Adrenal gland (tissue), 12 donors: Measurements from ENCODE around the gene CBR3. TPM values are rescaled to one million over a fixed set of nuclear protein-coding genes. Genes with fewer than 3 reads are reported as not detected.
"Not testable (repeated sequence)": the region's sequence is repeated elsewhere in the genome, so short reads cannot be mapped to it uniquely, and the experiment has no call there.

Experiments
- DNase-seq, 7 donors: peaks; one replicate each; pipeline ENCODE4 v3.0.0-alpha.2; 2019 to 2020
- H3K27ac ChIP-seq, 5 donors: fragments of 200-600 bp; sonication (generic) in 4 of 5; 1 replicate in 3 of 5; 2 replicates in 2 of 5; pipeline versions ENCODE4 v1.5.1 to v1.8.0; 2016 to 2020; ENCODE audit warnings: mild to moderate bottlenecking in 1 of 5
- H3K27me3 ChIP-seq: fragments of 200-600 bp; 2 replicates; pipeline ENCODE4 v1.8.0; 2021
- H3K36me3 ChIP-seq, 2 donors: fragments of 200-600 bp; replicated peaks in 1 of 2; 1 replicate in 1 of 2; 2 replicates in 1 of 2; pipeline versions ENCODE4 v1.5.1 to v1.8.0; 2018 to 2022
- H3K4me1 ChIP-seq, 2 donors: fragments of 200-600 bp; replicated peaks in 1 of 2; 1 replicate in 1 of 2; 2 replicates in 1 of 2; pipeline versions ENCODE4 v1.5.1 to v1.8.0; 2018 to 2021
- H3K4me3 ChIP-seq, 4 donors: fragments of 200-600 bp; sonication (generic) in 3 of 4; one replicate each; pipeline ENCODE4 v1.5.1; 2016 to 2018
- H3K9me3 ChIP-seq, 3 donors: fragments of 200-600 bp; sonication (generic) in 1 of 3; replicated peaks in 1 of 3; 1 replicate in 2 of 3; 2 replicates in 1 of 3; pipeline versions ENCODE4 v1.5.1 to v1.8.0; 2016 to 2021
- POLR2A ChIP-seq, 2 donors: fragments of 450-650 bp; IDR thresholded peaks; one replicate each; pipeline ENCODE4 v1.6.1; 2017; ENCODE audit warnings: antibody characterized with exemption in 2 of 2, mild to moderate bottlenecking in 2 of 2, moderate library complexity in 1 of 2
- WGBS, 4 donors: extraction: QIAGEN DNeasy Blood & Tissue Kit in 2 of 4; methylation state at CpG; one replicate each; pipeline versions ENCODE4 v1.1.5 to v1.1.7; 2013 to 2017; 5-methylcytosine and 5-hydroxymethylcytosine counted together
- intact Hi-C, 2 donors: fragments of 100-400 bp; cut with DNase I; formaldehyde crosslinking; loops; one replicate each; pipeline versions ENCODE4 v1.14.1 to v1.15.0; 2022 to 2023
- polyA plus RNA-seq, 3 donors: library from polyadenylated mRNA; stranded (reverse); fragments of 200-250 nt in 2 of 3; fragments of 350-450 nt in 1 of 3; fragmentation: Illumina TruSeq in 1 of 3; extraction: RNeasy Lipid Tissue Mini Kit (QIAGEN cat#74804) in 1 of 3; gene quantifications; one replicate each; pipeline ENCODE4 v1.2.3, GENCODE V29; 2013 to 2014
- total RNA-seq, 9 donors: library from RNA; depleted of rRNA in 4 of 9; stranded (reverse); fragments of >200 nt in 4 of 9; fragments of 120-200 nt in 1 of 9; fragmentation: NEBNext Ultra II Directional in 1 of 9; extraction: Animal tissue kit (Norgen Biotek cat#: 25700) in 1 of 9; gene quantifications; one replicate each; pipeline versions ENCODE4 v1.1.0 to v1.2.4, GENCODE V29; 2013 to 2023
- TF ChIP-seq, protein P1 (sequence below), 6 experiments: fragments of 450-650 bp in 4 of 6; fragments of 200-600 bp in 2 of 6; sonication (generic) in 1 of 6; IDR thresholded peaks; 1 replicate in 5 of 6; 2 replicates in 1 of 6; pipeline versions ENCODE4 v1.5.1 to v1.8.0; 2016 to 2021; ENCODE audit warnings: antibody characterized with exemption in 6 of 6, mild to moderate bottlenecking in 2 of 6, moderate library complexity in 1 of 6
- donor health status: healthy with polysubstance abuse.
- donor health status: Bipolar disorder and iron deficiency.
- donor health status: DM: yes; HTN: yes; CAD: no.
- donor health status: DM: no; HTN: no; CAD: no.
- donor health status: DM: no; HTN: no; CAD: no.
- donor health status: DM: yes; HTN: yes; CAD: no.

CBR3 gene
- total and polyA plus RNA-seq, 12 donors, result 0.83 to 10.7 (median 2.8) TPM

DNA sequence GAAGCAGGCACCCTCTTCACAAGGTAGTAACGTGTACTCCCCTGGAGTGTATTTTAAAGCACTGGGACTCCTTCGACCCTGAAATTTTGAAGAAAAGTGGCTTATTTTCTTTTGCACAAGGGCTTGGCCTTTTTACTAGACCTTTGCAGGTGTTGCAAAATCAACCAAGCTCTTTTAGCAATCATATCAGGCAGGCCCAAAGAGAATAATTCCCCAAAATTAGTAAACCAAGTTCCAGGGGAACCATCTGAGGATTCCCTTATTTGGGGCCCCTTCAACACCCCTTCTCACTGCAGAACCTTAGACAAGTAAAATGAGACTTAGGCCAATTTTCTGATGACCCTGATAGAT lies 36.7 kb upstream of the CBR3 start:
- peaks cover 0 to 10% of the 10 kb centered on the region in 2 donors for H3K4me1 ChIP-seq
- WGBS, 4 donors, result 38 to 53% (median 50%) methylated on average over 2 of the region's 2 CpGs; no CpG with 5 or more reads in 1 of the 4 donors
- no peak overlapping the region for H3K4me3 ChIP-seq
- no peaks in the 10 kb centered on the region for H3K9me3 ChIP-seq
- no peak for TF ChIP-seq POLR2A (IDR thresholded peaks at IDR 0.05)
- TF ChIP-seq, protein P1, sequence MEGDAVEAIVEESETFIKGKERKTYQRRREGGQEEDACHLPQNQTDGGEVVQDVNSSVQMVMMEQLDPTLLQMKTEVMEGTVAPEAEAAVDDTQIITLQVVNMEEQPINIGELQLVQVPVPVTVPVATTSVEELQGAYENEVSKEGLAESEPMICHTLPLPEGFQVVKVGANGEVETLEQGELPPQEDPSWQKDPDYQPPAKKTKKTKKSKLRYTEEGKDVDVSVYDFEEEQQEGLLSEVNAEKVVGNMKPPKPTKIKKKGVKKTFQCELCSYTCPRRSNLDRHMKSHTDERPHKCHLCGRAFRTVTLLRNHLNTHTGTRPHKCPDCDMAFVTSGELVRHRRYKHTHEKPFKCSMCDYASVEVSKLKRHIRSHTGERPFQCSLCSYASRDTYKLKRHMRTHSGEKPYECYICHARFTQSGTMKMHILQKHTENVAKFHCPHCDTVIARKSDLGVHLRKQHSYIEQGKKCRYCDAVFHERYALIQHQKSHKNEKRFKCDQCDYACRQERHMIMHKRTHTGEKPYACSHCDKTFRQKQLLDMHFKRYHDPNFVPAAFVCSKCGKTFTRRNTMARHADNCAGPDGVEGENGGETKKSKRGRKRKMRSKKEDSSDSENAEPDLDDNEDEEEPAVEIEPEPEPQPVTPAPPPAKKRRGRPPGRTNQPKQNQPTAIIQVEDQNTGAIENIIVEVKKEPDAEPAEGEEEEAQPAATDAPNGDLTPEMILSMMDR (IDR thresholded peaks at IDR 0.05), result no peak
- H3K27ac ChIP-seq, result no peak overlapping the region
- peaks cover 5% of the 10 kb centered on the region for H3K27me3 ChIP-seq
- DNase-seq, result no peak
- H3K36me3 ChIP-seq, result no peaks in the 10 kb centered on the region
- intact Hi-C loops, result no loop called here

DNA sequence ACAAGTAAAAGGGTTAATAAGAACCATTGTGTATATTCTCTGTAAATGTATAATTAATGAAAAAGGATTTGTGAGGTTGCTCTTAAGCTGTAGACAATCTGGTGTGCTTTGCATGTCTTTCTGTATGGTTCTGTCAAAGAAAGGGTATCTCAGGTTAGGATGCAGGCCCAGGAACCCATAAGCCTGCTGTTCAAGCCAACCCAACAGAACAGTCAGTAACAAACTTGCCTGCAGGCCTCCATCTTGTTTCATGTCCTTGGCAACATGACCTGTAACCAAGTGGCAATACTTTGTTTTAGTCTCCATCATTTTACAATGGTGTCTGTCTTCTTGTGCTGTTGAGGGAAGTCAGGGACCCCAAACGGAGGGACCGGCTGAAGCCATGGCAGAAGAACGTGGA lies 35.9 kb upstream of the CBR3 start:
- H3K4me1 ChIP-seq, result peaks cover 0 to 10% of the 10 kb centered on the region in 2 donors
- H3K27me3 ChIP-seq, result peaks cover 5% of the 10 kb centered on the region
- TF ChIP-seq, protein P1 (IDR thresholded peaks at IDR 0.05), result no peak
- no peaks in the 10 kb centered on the region for H3K36me3 ChIP-seq
- H3K9me3 ChIP-seq, result no peaks in the 10 kb centered on the region
- no peak for DNase-seq
- no peak overlapping the region for H3K4me3 ChIP-seq
- intact Hi-C loops, result no loop called here
- no peak overlapping the region for H3K27ac ChIP-seq
- 76 to 96% (median 89%) methylated on average over 3 of the region's 3 CpGs for WGBS, 4 donors

DNA sequence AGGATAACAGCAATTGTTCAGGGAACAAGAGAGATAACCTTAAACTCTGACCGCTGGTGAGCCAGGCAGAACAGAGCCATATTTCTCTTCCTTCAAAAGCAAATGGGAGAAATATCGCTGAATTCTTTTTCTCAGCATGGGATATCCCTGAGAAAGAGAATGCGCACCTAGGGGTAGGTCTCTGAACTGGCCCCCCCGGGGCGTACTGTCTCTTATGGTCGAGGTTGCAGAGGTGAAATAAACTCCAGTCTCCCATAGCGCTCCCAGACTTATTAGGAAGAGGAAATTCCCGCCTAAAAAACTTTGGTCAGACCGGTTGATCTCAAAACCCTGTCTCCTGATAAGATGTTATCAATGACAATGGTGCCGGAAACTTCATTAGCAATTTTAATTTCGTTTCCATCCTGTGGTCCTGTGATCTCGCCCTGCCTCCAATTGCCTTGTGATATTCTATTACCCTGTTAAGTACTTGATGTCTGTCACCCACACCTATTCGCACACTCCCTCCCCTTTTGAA lies 35.1 kb upstream of the CBR3 start:
- not testable (repeated sequence) for H3K36me3 ChIP-seq
- 59 to 67% (median 65%) methylated on average over 8 to 13 of the region's 13 CpGs for WGBS, 4 donors

DNA sequence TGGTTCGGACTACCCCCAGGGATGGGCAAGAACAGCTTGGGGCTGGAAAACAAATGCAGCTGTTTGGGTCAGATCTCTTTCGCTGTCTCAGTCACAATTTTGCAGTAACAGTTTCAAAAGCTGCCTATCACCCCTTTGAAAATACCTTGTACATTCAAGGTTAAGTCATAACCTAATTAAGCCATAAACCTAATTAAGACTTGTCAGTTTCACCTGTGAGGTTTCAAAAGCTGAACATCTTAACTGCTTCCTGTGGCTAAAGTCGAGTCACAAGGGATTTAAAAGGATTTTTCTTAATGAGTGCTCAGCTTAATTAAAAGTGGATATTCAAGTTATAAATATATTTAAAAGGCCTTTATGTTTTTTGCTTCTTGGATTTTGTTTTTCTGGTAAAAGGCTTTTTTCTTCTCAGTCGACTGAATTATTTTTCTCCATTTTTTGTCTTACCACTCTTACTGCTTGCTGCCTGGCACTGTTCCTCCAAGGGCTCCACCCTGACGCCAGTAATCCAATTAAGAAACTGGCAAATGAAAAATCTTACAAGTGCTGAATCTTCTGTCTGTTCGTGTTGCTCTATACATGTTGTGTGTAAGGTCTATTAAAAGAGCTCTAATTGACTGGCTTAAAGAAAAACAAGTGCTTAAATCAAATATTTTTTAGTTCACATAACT lies 33.8 kb upstream of the CBR3 start:
- peaks cover 0 to 10% of the 10 kb centered on the region in 2 donors for H3K4me1 ChIP-seq
- H3K4me3 ChIP-seq, result no peak overlapping the region
- no peaks in the 10 kb centered on the region for H3K9me3 ChIP-seq
- WGBS, 4 donors, result 66 to 78% (median 76%) methylated on average over 6 of the region's 6 CpGs
- DNase-seq, result no peak
- no peaks in the 10 kb centered on the region for H3K36me3 ChIP-seq
- TF ChIP-seq, protein P1 (IDR thresholded peaks at IDR 0.05), result no peak
- no peak for TF ChIP-seq POLR2A (IDR thresholded peaks at IDR 0.05)
- H3K27me3 ChIP-seq, result peaks cover 5% of the 10 kb centered on the region
- intact Hi-C loops, result loop anchor here in 1 of 2 donors (10.0 kb wide), 1 partner anchor 56 kb away; no protein-coding TSS in a partner anchor
- H3K27ac ChIP-seq, result no peak overlapping the region

More for the DNA sequence above, 35.1 kb upstream of the CBR3 start:
- not testable (repeated sequence) for H3K27ac ChIP-seq, H3K27me3 ChIP-seq, H3K9me3 ChIP-seq, DNase-seq, H3K4me3 ChIP-seq
- peaks cover 0 to 10% of the 10 kb centered on the region in 2 donors for H3K4me1 ChIP-seq
- intact Hi-C loops, result loop anchor here in 1 of 2 donors (10.0 kb wide), 1 partner anchor 55 kb away; no protein-coding TSS in a partner anchor

DNA sequence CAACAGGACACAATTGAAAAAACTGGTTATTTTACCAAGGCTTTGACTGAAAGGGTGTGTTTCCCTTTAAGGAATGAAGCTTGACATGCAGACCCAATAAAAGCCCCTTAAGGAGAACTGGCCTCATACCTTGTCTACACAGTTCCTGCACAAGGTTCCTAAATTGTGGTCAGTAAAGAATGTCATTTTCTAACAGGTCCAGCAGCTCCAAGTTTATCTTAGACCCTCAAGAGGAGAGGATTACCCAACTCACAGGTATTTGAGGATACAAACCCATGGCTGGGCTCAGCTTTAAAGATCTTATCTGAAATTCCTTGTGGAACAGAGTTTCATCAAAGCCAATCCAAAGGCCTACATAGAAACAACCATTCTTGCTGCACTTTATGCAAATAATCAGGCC lies 31.4 kb upstream of the CBR3 start:
- H3K27ac ChIP-seq, result no peak overlapping the region

More for the DNA sequence above, 31.4 kb upstream of the CBR3 start:
- H3K27me3 ChIP-seq, result peaks cover 5% of the 10 kb centered on the region
- H3K36me3 ChIP-seq, result no peaks in the 10 kb centered on the region
- intact Hi-C loops, result loop anchor here in 1 of 2 donors (10.0 kb wide), 1 partner anchor 59 kb away; no protein-coding TSS in a partner anchor
- no peak overlapping the region for H3K4me3 ChIP-seq
- no peak for TF ChIP-seq POLR2A (IDR thresholded peaks at IDR 0.05)
- H3K9me3 ChIP-seq, result no peaks in the 10 kb centered on the region
- H3K4me1 ChIP-seq, result peaks cover 0 to under 1% of the 10 kb centered on the region in 2 donors
- no peak for DNase-seq
